Esophagus squamous epithelium (tissue), 5 donors: Measurements from ENCODE around the gene CNOT6L. TPM values are rescaled to one million over a fixed set of nuclear protein-coding genes. Genes with fewer than 3 reads are reported as not detected.
"Not testable (repeated sequence)": the region's sequence is repeated elsewhere in the genome, so short reads cannot be mapped to it uniquely, and the experiment has no call there.

Experiments used
- DNase-seq: peaks from one replicate; lab custom pipeline; 2025; lab: John Stamatoyannopoulos, UW
- H3K27ac ChIP-seq, 4 donors: fragments of 200-600 bp; sonication (generic); one replicate each; pipeline ENCODE4 v1.5.1; 2016 to 2019; ENCODE audit warnings: mild to moderate bottlenecking in 1 of 4
- H3K27me3 ChIP-seq, 4 donors: fragments of 200-600 bp; sonication (generic); 1 replicate in 3 of 4; 2 replicates in 1 of 4; pipeline versions ENCODE4 v1.5.1 to v1.6.0; 2017 to 2021; ENCODE audit warnings: antibody characterized with exemption in 1 of 4
- H3K36me3 ChIP-seq, 3 donors: fragments of 200-600 bp; sonication (generic); one replicate each; pipeline ENCODE4 v1.5.1; 2016 to 2019
- H3K4me1 ChIP-seq, 3 donors: fragments of 200-600 bp; sonication (generic); one replicate each; pipeline ENCODE4 v1.5.1; 2017 to 2019
- H3K4me3 ChIP-seq, 4 donors: fragments of 200-600 bp; sonication (generic); 1 replicate in 3 of 4; 2 replicates in 1 of 4; pipeline ENCODE4 v1.5.1; 2016 to 2019; ENCODE audit warnings: mild to moderate bottlenecking in 2 of 4, moderate library complexity in 1 of 4
- H3K9me3 ChIP-seq, 3 donors: fragments of 200-600 bp; sonication (generic); one replicate each; pipeline ENCODE4 v1.5.1; 2016 to 2019
- POLR2A ChIP-seq, 4 donors: fragments of 450-650 bp; IDR thresholded peaks; one replicate each; pipeline ENCODE4 v1.6.1; 2017; ENCODE audit warnings: antibody characterized with exemption in 4 of 4, mild to moderate bottlenecking in 4 of 4, moderate library complexity in 3 of 4
- WGBS, 2 donors: methylation state at CpG; one replicate each; pipeline ENCODE4 v1.1.5; 2018; 5-methylcytosine and 5-hydroxymethylcytosine counted together
- intact Hi-C: fragments of 100-400 bp; cut with DNase I; formaldehyde crosslinking; loops from one replicate; pipeline ENCODE4 v1.15.0; 2022
- total RNA-seq, 4 donors: library from RNA; depleted of rRNA; stranded (reverse); fragments of >200 nt; gene quantifications; one replicate each; pipeline ENCODE4 v1.1.0, GENCODE V29; 2016
- TF ChIP-seq, protein P1 (sequence below), 6 experiments: fragments of 450-650 bp in 4 of 6; fragments of 200-600 bp in 2 of 6; sonication (generic) in 2 of 6; IDR thresholded peaks; one replicate each; pipeline ENCODE4 v1.5.1; 2016 to 2019; ENCODE audit warnings: antibody characterized with exemption in 6 of 6, mild to moderate bottlenecking in 4 of 6, moderate library complexity in 4 of 6
- donor health status: DM: yes; HTN: yes; CAD: no.

CNOT6L gene
- total RNA-seq, 4 donors from 2014 or later = 8.5 to 33.6 (median 15.7) TPM

- H3K4me1 ChIP-seq = peaks cover 0 to 14% (median 0%) of the 10 kb centered on the region in 3 donors
- peaks cover 0 to 65% (median 6%) of the 10 kb centered on the region in 3 donors for H3K36me3 ChIP-seq
- no peak overlapping the region for H3K4me3 ChIP-seq
- DNase-seq = no peak
- H3K27ac ChIP-seq = no peak overlapping the region
- H3K9me3 ChIP-seq = no peaks in the 10 kb centered on the region
- H3K27me3 ChIP-seq = no peaks in the 10 kb centered on the region
- WGBS, 2 donors = 89 to 90% methylated on average over 4 of the region's 4 CpGs
- TF ChIP-seq, protein P1, sequence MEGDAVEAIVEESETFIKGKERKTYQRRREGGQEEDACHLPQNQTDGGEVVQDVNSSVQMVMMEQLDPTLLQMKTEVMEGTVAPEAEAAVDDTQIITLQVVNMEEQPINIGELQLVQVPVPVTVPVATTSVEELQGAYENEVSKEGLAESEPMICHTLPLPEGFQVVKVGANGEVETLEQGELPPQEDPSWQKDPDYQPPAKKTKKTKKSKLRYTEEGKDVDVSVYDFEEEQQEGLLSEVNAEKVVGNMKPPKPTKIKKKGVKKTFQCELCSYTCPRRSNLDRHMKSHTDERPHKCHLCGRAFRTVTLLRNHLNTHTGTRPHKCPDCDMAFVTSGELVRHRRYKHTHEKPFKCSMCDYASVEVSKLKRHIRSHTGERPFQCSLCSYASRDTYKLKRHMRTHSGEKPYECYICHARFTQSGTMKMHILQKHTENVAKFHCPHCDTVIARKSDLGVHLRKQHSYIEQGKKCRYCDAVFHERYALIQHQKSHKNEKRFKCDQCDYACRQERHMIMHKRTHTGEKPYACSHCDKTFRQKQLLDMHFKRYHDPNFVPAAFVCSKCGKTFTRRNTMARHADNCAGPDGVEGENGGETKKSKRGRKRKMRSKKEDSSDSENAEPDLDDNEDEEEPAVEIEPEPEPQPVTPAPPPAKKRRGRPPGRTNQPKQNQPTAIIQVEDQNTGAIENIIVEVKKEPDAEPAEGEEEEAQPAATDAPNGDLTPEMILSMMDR (IDR thresholded peaks at IDR 0.05) = no peak
- no peak for TF ChIP-seq POLR2A (IDR thresholded peaks at IDR 0.05)
- intact Hi-C loops = no loop called here
Observed at GRCh38 chr4:77740480-77740879, 78.7 kb downstream of the CNOT6L start.

DNA sequence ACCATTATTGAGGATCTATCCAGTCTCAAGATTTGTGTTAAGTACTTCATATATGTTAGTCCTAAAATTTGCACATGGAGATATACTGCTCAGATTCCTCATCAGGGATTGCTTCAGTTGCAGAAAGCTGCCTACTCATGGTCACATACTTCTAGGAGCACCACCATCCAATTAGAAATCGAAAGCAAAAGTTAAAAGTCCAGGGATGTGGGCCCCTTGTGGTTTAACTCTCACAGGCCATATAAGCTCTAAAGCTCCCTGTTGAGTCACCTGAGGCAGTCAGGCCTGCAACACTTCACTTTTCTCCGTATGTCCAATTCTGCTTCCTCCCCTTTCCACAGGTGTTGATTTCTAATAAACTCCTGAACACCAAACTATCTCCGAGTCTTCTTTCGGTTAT is 84.2 kb downstream of the CNOT6L start:
- no peaks in the 10 kb centered on the region for H3K27me3 ChIP-seq
- no peaks in the 10 kb centered on the region for H3K4me1 ChIP-seq
- DNase-seq = no peak
- H3K9me3 ChIP-seq = no peaks in the 10 kb centered on the region
- WGBS, 2 donors = 52 to 66% methylated on average over 4 of the region's 4 CpGs
- TF ChIP-seq, protein P1 (IDR thresholded peaks at IDR 0.05) = no peak
- TF ChIP-seq POLR2A (IDR thresholded peaks at IDR 0.05) = no peak
- H3K36me3 ChIP-seq = peaks cover 0 to 59% (median 1%) of the 10 kb centered on the region in 3 donors
- intact Hi-C loops = no loop called here
- H3K4me3 ChIP-seq = no peak overlapping the region
- no peak overlapping the region for H3K27ac ChIP-seq

DNA sequence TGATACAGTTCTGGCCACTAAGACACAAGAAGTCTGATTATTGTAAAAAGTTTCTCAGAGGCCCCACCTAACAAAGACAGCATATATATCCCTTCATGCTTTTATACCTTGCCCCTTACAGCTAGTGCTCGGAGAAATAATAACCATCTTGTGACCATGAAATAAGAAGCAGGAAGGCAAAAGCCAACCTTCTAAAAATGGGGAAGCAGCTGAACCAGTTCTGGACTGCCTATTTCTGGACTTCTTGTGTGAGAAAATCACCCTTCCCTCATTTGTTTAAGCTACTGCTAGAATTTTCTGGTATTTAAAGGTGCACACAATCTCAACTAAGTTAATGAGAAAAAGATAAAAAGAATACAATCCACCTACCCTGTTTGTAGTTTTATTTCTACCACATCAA is 87.5 kb downstream of the CNOT6L start:
- Histone ChIP-seq H3K27ac (no peak overlapping the region), H3K4me1 (no peaks in the 10 kb centered on the region), H3K36me3 (peaks cover 0 to 62% (median 3%) of the 10 kb centered on the region in 3 donors), H3K4me3 (no peak overlapping the region), H3K27me3 (no peaks in the 10 kb centered on the region), H3K9me3 (no peaks in the 10 kb centered on the region)
- WGBS, 2 donors = 71 to 89% methylated on average over 1 of the region's 1 CpG
- intact Hi-C loops = no loop called here
- DNase-seq = no peak
- TF ChIP-seq, protein P1 (IDR thresholded peaks at IDR 0.05) = no peak
- TF ChIP-seq POLR2A (IDR thresholded peaks at IDR 0.05) = no peak

GRCh38 chr4:77728420-77728819 is 90.7 kb downstream of the CNOT6L start:
- no peak for DNase-seq
- intact Hi-C loops = no loop called here
- peaks cover 0 to 95% (median 3%) of the 10 kb centered on the region in 3 donors for H3K36me3 ChIP-seq
- no peaks in the 10 kb centered on the region for H3K9me3 ChIP-seq
- TF ChIP-seq, protein P1 (IDR thresholded peaks at IDR 0.05) = no peak
- no peak for TF ChIP-seq POLR2A (IDR thresholded peaks at IDR 0.05)
- no peaks in the 10 kb centered on the region for H3K27me3 ChIP-seq
- no peak overlapping the region for H3K27ac ChIP-seq
- no peaks in the 10 kb centered on the region for H3K4me1 ChIP-seq
- 100% methylated on average over 1 of the region's 1 CpG for WGBS, 2 donors
- H3K4me3 ChIP-seq = no peak overlapping the region

DNA sequence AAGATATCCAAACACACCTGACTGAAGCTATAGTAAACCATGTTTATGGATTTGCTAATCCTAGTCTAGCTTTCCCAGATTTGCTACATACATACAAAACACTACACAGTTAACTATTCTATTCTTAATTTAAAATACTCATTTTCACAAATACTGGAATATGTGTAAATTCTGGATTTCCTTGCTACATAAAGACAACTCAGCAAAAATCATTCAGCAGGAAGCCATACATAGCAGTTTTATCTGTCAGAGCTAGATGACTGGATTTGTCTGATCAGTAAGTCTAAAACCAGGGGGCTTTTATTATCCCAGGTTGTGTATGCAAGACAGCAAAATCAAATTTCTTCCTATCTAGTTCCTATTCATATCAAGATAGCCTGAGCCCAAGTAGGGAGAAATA is 98.1 kb downstream of the CNOT6L start:
- Histone ChIP-seq H3K27ac (no peak overlapping the region), H3K27me3 (no peaks in the 10 kb centered on the region), H3K36me3 (peaks cover 0 to 93% (median 0%) of the 10 kb centered on the region in 3 donors), H3K9me3 (no peaks in the 10 kb centered on the region), H3K4me3 (no peak overlapping the region), H3K4me1 (no peaks in the 10 kb centered on the region)
- no peak for DNase-seq
- intact Hi-C loops = no loop called here
- TF ChIP-seq, protein P1 (IDR thresholded peaks at IDR 0.05) = no peak
- TF ChIP-seq POLR2A (IDR thresholded peaks at IDR 0.05) = no peak

- H3K4me1 ChIP-seq, intact Hi-C loops, H3K9me3 ChIP-seq, H3K4me3 ChIP-seq, H3K27ac ChIP-seq, H3K27me3 ChIP-seq, DNase-seq: not testable (repeated sequence)
- WGBS, 2 donors = 68 to 74% methylated on average over 3 of the region's 3 CpGs
- H3K36me3 ChIP-seq = peaks cover 0 to 75% (median 0%) of the 10 kb centered on the region in 3 donors
Observed at GRCh38 chr4:77718500-77718899, 100.7 kb downstream of the CNOT6L start.
